OCI-LY3 (cell line): ENCODE data around the gene SLC22A4.

Experiments
- H2AFZ ChIP-seq: fragments of 200-600, 300-600 bp; shearing (Covaris generic); 2 replicates; pipeline ENCODE4 v1.6.0; 2014; ENCODE audit warnings: antibody characterized with exemption, low read depth, low read length
- H3K27ac ChIP-seq: fragments of 200-600, 300-600 bp; sonication (generic); 2 replicates; pipeline ENCODE4 v1.5.1; 2014; ENCODE audit warnings: mild to moderate bottlenecking, low read length, moderate library complexity, mixed read lengths
- H3K27me3 ChIP-seq: fragments of 200-600, 300-600 bp; sonication (generic); 2 replicates; pipeline ENCODE4 v1.6.1; 2014; ENCODE audit warnings: low read depth, low read length, mixed read lengths
- H3K36me3 ChIP-seq: fragments of 200-600, 300-600 bp; sonication (generic); replicated peaks from 2 replicates; pipeline ENCODE3; 2014; ENCODE audit warnings: low read depth, low read length, mixed read lengths
- H3K4me1 ChIP-seq: fragments of 300-600, 200-600 bp; sonication (generic); 2 replicates; pipeline ENCODE4 v1.6.1; 2014; ENCODE audit warnings: low read length, mixed read lengths
- H3K4me2 ChIP-seq: fragments of 200-600, 300-600 bp; sonication (generic); 2 replicates; pipeline ENCODE4 v1.6.1; 2014; ENCODE audit warnings: low read length, mixed read lengths
- H3K4me3 ChIP-seq: fragments of 300-600, 200-600 bp; sonication (generic); 2 replicates; pipeline ENCODE4 v1.5.1; 2014; ENCODE audit warnings: antibody characterized with exemption, mild to moderate bottlenecking, low read length, moderate library complexity
- H3K79me2 ChIP-seq: fragments of 300-600, 200-600 bp; shearing (Covaris generic); 2 replicates; pipeline ENCODE4 v1.6.1; 2014; ENCODE audit warnings: mild to moderate bottlenecking, low read length, mixed read lengths
- H3K9ac ChIP-seq: fragments of 300-600, 200-600 bp; shearing (Covaris generic); 2 replicates; pipeline ENCODE4 v1.6.0; 2014; ENCODE audit warnings: mild to moderate bottlenecking, low read length, moderate library complexity
- H3K9me3 ChIP-seq: fragments of 200-600, 300-600 bp; shearing (Covaris generic); 2 replicates; pipeline ENCODE4 v1.6.1; 2014; ENCODE audit warnings: low read length, mixed read lengths; ENCODE audit not compliant: insufficient read depth
- H4K20me1 ChIP-seq: fragments of 200-600, 300-600 bp; sonication (generic); 2 replicates; pipeline ENCODE4 v1.6.1; 2016; ENCODE audit warnings: low read length, mixed read lengths; ENCODE audit not compliant: insufficient read depth
- EZH2phosphoT487 ChIP-seq: fragments of 200-600 bp; shearing (Covaris generic); IDR thresholded peaks from 2 replicates; pipeline ENCODE4 v1.6.1; 2018; ENCODE audit warnings: antibody characterized with exemption, mixed run types, low read depth
- TF ChIP-seq, protein P1 (sequence below): fragments of 200-600, 300-600 bp; sonication (generic); IDR thresholded peaks from 2 replicates; pipeline ENCODE4 v1.5.1; 2014; ENCODE audit warnings: antibody characterized with exemption, low read length, low read depth

The SLC22A4 gene

DNA sequence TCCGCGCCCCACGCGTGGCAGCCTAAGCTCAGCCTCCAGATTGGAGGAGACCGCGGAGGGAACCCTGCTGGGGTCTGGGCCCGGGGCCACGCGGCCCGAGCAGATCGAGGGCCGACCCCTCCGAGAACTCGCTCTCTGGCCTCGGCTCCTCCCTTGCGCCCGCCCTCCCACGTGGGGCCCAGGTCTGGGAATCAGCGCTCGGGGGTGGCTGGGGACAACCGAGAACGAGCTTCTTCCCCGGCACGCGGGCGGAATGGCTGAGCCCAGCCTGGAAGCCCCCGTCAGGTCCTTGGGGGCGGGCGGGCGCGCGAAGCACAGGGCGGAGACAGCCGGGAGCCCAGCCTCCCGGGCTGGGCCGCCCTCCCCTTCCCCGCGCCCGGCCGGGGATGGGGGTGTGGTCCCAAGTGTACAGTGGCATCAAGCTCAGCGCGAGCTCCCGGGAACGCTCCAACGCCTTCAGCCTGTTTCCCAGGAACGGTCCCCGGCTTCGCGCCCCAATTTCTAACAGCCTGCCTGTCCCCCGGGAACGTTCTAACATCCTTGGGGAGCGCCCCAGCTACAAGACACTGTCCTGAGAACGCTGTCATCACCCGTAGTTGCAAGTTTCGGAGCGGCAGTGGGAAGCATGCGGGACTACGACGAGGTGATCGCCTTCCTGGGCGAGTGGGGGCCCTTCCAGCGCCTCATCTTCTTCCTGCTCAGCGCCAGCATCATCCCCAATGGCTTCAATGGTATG lies at the start of gene SLC22A4:
TSS of gene SLC22A4 (plus strand) at position 403 of the 736 bp plus-strand sequence. CDS start at position 626, 223 bp downstream.
- TF ChIP-seq, protein P1, sequence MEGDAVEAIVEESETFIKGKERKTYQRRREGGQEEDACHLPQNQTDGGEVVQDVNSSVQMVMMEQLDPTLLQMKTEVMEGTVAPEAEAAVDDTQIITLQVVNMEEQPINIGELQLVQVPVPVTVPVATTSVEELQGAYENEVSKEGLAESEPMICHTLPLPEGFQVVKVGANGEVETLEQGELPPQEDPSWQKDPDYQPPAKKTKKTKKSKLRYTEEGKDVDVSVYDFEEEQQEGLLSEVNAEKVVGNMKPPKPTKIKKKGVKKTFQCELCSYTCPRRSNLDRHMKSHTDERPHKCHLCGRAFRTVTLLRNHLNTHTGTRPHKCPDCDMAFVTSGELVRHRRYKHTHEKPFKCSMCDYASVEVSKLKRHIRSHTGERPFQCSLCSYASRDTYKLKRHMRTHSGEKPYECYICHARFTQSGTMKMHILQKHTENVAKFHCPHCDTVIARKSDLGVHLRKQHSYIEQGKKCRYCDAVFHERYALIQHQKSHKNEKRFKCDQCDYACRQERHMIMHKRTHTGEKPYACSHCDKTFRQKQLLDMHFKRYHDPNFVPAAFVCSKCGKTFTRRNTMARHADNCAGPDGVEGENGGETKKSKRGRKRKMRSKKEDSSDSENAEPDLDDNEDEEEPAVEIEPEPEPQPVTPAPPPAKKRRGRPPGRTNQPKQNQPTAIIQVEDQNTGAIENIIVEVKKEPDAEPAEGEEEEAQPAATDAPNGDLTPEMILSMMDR: no peak
- no peak for TF ChIP-seq EZH2phosphoT487
- Histone ChIP-seq H3K27me3 (no peaks in the 10 kb centered on the region), H4K20me1 (no peaks in the 10 kb centered on the region), H3K27ac (peak within 1 kb of the TSS; percentile 20; the same call in 1 of the 2 replicates), H3K9ac (peak within 1 kb of the TSS; percentile 91), H3K4me3 (peak within 1 kb of the TSS; percentile 96), H3K4me1 (peaks cover 9% of the 10 kb centered on the region), H3K4me2 (peak within 1 kb of the TSS; percentile 87), H3K9me3 (no peaks in the 10 kb centered on the region), H3K36me3 (no peaks in the 10 kb centered on the region), H2AFZ (peak within 1 kb of the TSS; percentile 98), H3K79me2 (no peaks in the 10 kb centered on the region)

DNA sequence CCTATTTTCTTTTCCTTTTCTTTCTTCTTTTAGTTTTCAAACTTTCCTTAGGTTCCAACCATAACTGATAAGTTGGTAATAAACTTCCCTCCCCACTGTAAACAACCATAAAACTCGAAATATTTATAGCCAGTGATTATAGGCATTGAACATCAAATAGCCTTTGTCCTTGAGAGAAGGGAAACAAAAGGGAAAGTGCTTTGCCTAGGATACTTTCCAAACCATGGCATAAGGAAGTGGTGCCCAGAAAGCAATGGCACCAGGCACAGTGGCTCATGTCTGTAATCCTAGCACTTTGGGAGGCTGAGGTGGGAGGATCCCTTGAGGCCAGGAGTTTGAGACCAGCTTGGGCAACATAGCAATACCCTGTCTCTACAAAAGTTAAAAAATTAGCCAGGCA lies 48.6 kb upstream of the SLC22A4 start:
- Histone ChIP-seq H3K36me3 (no peaks in the 10 kb centered on the region), H3K9me3 (no peaks in the 10 kb centered on the region), H3K27ac (no peak overlapping the region), H3K27me3 (no peaks in the 10 kb centered on the region), H2AFZ (no peak overlapping the region), H3K4me2 (no peak overlapping the region), H3K79me2 (no peaks in the 10 kb centered on the region), H3K9ac (no peak overlapping the region), H4K20me1 (no peaks in the 10 kb centered on the region), H3K4me1 (no peaks in the 10 kb centered on the region), H3K4me3 (no peak overlapping the region)
- TF ChIP-seq, protein P1: no peak
- no peak for TF ChIP-seq EZH2phosphoT487

DNA sequence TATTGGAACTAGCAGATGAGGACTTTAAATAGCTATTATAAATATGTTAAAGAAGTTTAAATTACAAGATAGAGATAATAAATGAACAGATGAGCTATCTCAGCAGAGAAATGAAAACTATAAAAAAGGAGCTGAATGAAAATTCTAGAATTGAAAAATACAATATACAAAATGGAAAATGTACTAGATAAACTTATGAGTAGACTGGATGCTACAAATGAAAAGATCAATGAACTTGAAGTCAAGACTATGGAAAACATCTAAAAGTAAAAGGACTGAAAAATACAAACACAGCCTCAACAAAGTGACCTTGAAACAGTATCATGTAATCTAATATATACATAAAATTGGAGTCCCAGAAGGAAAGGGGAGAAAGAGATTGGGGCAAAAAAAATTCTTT lies 47.4 kb upstream of the SLC22A4 start:
- TF ChIP-seq EZH2phosphoT487: no peak
- TF ChIP-seq, protein P1: no peak
- H3K27ac ChIP-seq: no peak overlapping the region
- H3K27me3 ChIP-seq: no peaks in the 10 kb centered on the region
- no peaks in the 10 kb centered on the region for H3K9me3 ChIP-seq
- H4K20me1 ChIP-seq: no peaks in the 10 kb centered on the region
- H3K4me1 ChIP-seq: no peaks in the 10 kb centered on the region
- no peak overlapping the region for H3K4me2 ChIP-seq
- no peak overlapping the region for H3K9ac ChIP-seq
- no peaks in the 10 kb centered on the region for H3K79me2 ChIP-seq
- no peak overlapping the region for H2AFZ ChIP-seq
- no peak overlapping the region for H3K4me3 ChIP-seq
- H3K36me3 ChIP-seq: no peaks in the 10 kb centered on the region

DNA sequence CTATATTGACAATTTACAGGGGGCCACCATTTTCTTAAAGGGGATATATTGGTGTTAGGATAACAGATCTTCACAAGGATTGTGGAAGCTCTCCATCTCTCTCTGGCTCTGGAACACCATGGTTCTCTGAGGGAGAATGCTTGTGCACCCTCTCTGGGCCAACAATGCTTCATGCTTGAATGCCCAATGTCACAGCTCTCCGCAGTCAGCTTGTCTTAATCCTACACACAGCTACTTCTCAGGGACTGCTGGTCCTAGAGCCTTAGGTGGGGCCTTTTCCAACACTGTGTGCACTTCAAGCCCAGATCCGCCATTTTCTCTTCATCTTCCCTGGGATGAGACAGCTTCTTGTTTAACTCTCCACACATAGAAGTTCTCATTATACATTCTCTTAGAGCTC lies 43.6 kb upstream of the SLC22A4 start:
- no peaks in the 10 kb centered on the region for H3K27me3 ChIP-seq
- no peak overlapping the region for H3K27ac ChIP-seq
- H3K4me3 ChIP-seq: no peak overlapping the region
- no peak overlapping the region for H3K9ac ChIP-seq
- no peaks in the 10 kb centered on the region for H3K4me1 ChIP-seq
- H4K20me1 ChIP-seq: no peaks in the 10 kb centered on the region
- no peaks in the 10 kb centered on the region for H3K36me3 ChIP-seq
- no peaks in the 10 kb centered on the region for H3K79me2 ChIP-seq
- TF ChIP-seq, protein P1: no peak
- TF ChIP-seq EZH2phosphoT487: no peak
- no peaks in the 10 kb centered on the region for H3K9me3 ChIP-seq
- no peak overlapping the region for H2AFZ ChIP-seq
- no peak overlapping the region for H3K4me2 ChIP-seq
